ENCODE results near the gene CAMK2N1. TPM values are rescaled to one million over a fixed set of nuclear protein-coding genes. Genes with fewer than 3 reads are reported as not detected.

Gene CAMK2N1
- total and polyA plus RNA-seq, 12 donors, result 0.89 to 68.7 (median 32.6) TPM

GRCh38 chr1:20493309-20493708, 7.3 kb upstream of the CAMK2N1 start:
- peaks cover 0 to under 1% of the 10 kb centered on the region in 2 donors for H3K36me3 ChIP-seq (replicated peaks in 1 of 2)
- WGBS, 4 donors, result 45 to 54% (median 49%) methylated on average over 5 of the region's 5 CpGs
- no peak overlapping the region for H3K27ac ChIP-seq
- intact Hi-C loops (cut with DNase I), result loop anchor here (5.0 to 10.0 kb wide), 6 partner anchors 56 to 579 kb away; no protein-coding TSS in a partner anchor
- peaks cover 0 to 12% of the 10 kb centered on the region in 2 donors for H3K4me1 ChIP-seq (replicated peaks in 1 of 2)
- TF ChIP-seq CTCF (IDR thresholded peaks at IDR 0.05) (no peak), POLR2A (IDR thresholded peaks at IDR 0.05) (no peak)
- H3K27me3 ChIP-seq, result no peaks in the 10 kb centered on the region
- peak in 1 of 7 donors; percentile 9 for DNase-seq
- H3K4me3 ChIP-seq, result no peak overlapping the region
- no peaks in the 10 kb centered on the region for H3K9me3 ChIP-seq (replicated peaks in 1 of 3)

GRCh38 chr1:20492751-20493150, 6.7 kb upstream of the CAMK2N1 start:
- DNase-seq, result peak in 1 of 7 donors; percentile 10
- no peak overlapping the region for H3K27ac ChIP-seq

GRCh38 chr1:20491866-20492265, 5.9 kb upstream of the CAMK2N1 start:
- Histone ChIP-seq H3K36me3 (replicated peaks in 1 of 2) (no peaks in the 10 kb centered on the region), H3K9me3 (replicated peaks in 1 of 3) (no peaks in the 10 kb centered on the region), H3K4me1 (replicated peaks in 1 of 2) (peaks cover 0 to 14% of the 10 kb centered on the region in 2 donors), H3K27ac (no peak overlapping the region), H3K4me3 (no peak overlapping the region), H3K27me3 (no peaks in the 10 kb centered on the region)
- 65 to 89% (median 84%) methylated on average over 7 of the region's 7 CpGs for WGBS, 4 donors
- DNase-seq, result no peak
- TF ChIP-seq POLR2A (IDR thresholded peaks at IDR 0.05) (no peak), CTCF (IDR thresholded peaks at IDR 0.05) (no peak)
- intact Hi-C loops (cut with DNase I), result loop anchor here (5.0 to 10.0 kb wide), 6 partner anchors 55 to 577 kb away; no protein-coding TSS in a partner anchor

More at GRCh38 chr1:20492751-20493150, 6.7 kb upstream of the CAMK2N1 start:
- TF ChIP-seq POLR2A (IDR thresholded peaks at IDR 0.05), result no peak
- TF ChIP-seq CTCF (IDR thresholded peaks at IDR 0.05), result no peak
- intact Hi-C loops (cut with DNase I), result loop anchor here (5.0 to 10.0 kb wide), 6 partner anchors 55 to 578 kb away; no protein-coding TSS in a partner anchor
- WGBS, 4 donors, result 78 to 84% (median 83%) methylated on average over 7 of the region's 7 CpGs
- Histone ChIP-seq H3K4me1 (replicated peaks in 1 of 2) (peaks cover 0 to 12% of the 10 kb centered on the region in 2 donors), H3K27me3 (no peaks in the 10 kb centered on the region), H3K4me3 (no peak overlapping the region), H3K36me3 (replicated peaks in 1 of 2) (no peaks in the 10 kb centered on the region), H3K9me3 (replicated peaks in 1 of 3) (no peaks in the 10 kb centered on the region)

GRCh38 chr1:20491178-20491577, 5.2 kb upstream of the CAMK2N1 start:
- DNase-seq, result peak in 1 of 7 donors; percentile 19
- peaks cover 3 to 21% of the 10 kb centered on the region in 2 donors for H3K4me1 ChIP-seq (replicated peaks in 1 of 2)
- TF ChIP-seq CTCF (IDR thresholded peaks at IDR 0.05) (no peak), POLR2A (IDR thresholded peaks at IDR 0.05) (no peak)
- intact Hi-C loops (cut with DNase I), result loop anchor here (5.0 to 10.0 kb wide), 6 partner anchors 54 to 576 kb away; no protein-coding TSS in a partner anchor
- no peaks in the 10 kb centered on the region for H3K36me3 ChIP-seq (replicated peaks in 1 of 2)
- no peak overlapping the region for H3K27ac ChIP-seq
- no peak overlapping the region for H3K4me3 ChIP-seq
- H3K27me3 ChIP-seq, result no peaks in the 10 kb centered on the region
- no peaks in the 10 kb centered on the region for H3K9me3 ChIP-seq (replicated peaks in 1 of 3)
- 67 to 82% (median 75%) methylated on average over 4 to 6 of the region's 6 CpGs for WGBS, 4 donors

Measured in adrenal gland (tissue), 12 donors.